ENCODE data around the gene SCAP. TPM values are rescaled to one million over a fixed set of nuclear protein-coding genes. Genes with fewer than 3 reads are reported as not detected.

Gene SCAP
- polyA plus RNA-seq, 1 of the 3 experiments (the other 2 are of a cell fraction) = 28.0 TPM

- H3K27me3 ChIP-seq (ENCODE audit: insufficient read depth) = no peaks in the 10 kb centered on the region
- no peaks in the 10 kb centered on the region for H3K9me2 ChIP-seq
- ChIA-PET POLR2A (interaction anchor here (1.1 kb wide), 1 partner anchor 16 kb away, joined by 3 read pairs; no protein-coding TSS in a partner anchor), CTCF (interaction anchor here (0.9 to 1.2 kb wide), 3 partner anchors 11 to 60 kb away, joined by 3 to 4 read pairs (median 3); no protein-coding TSS in a partner anchor)
- WGBS (ENCODE audit: low lambda C conversion rate) = 92% methylated on average over 9 of the region's 9 CpGs
- peaks cover 0 to 79% of the 10 kb centered on the region in 2 experiments for H3K36me3 ChIP-seq (replicated peaks in 1 of 2; ENCODE audit: control insufficient read depth in 1 of 2, insufficient read depth in 2 of 2, low read length in 1 of 2)
- no peak overlapping the region for H3K27ac ChIP-seq (ENCODE audit: low read depth in 2 of 2, low read length in 1 of 2)
- H3K4me2 ChIP-seq = no peak overlapping the region
- H3F3A ChIP-seq (replicated peaks; ENCODE audit: insufficient read depth) = peaks cover 3% of the 10 kb centered on the region
- TF ChIP-seq REST (IDR thresholded peaks at IDR 0.05; ENCODE audit: low read depth, low read length) (no peak), ELF1 (IDR thresholded peaks at IDR 0.05) (no peak), MAX (IDR thresholded peaks at IDR 0.05; ENCODE audit: low read depth) (no peak), NFIC (IDR thresholded peaks at IDR 0.05; ENCODE audit: borderline replicate concordance) (no peak), TAF1 (IDR thresholded peaks at IDR 0.05; ENCODE audit: borderline replicate concordance, low read depth, low read length) (no peak), MXI1 (IDR thresholded peaks at IDR 0.05; ENCODE audit: low read depth, low read length) (no peak), ZBTB33 (IDR thresholded peaks at IDR 0.05; ENCODE audit: borderline replicate concordance, low read depth) (no peak), YY1 (IDR thresholded peaks at IDR 0.05; ENCODE audit: low read depth) (no peak), TEAD4 (IDR thresholded peaks at IDR 0.05; ENCODE audit: borderline replicate concordance, insufficient read depth) (no peak), GABPA (IDR thresholded peaks at IDR 0.05; ENCODE audit: low read depth) (no peak), FOXJ3 (CRISPR knock-in tag; IDR thresholded peaks at IDR 0.05) (no peak), CTCF (IDR thresholded peaks at IDR 0.05) (no peak), RAD21 (IDR thresholded peaks at IDR 0.05; ENCODE audit: low read length) (no peak), MEF2A (IDR thresholded peaks at IDR 0.05; ENCODE audit: borderline replicate concordance, low read depth) (no peak), RFX5 (IDR thresholded peaks at IDR 0.05; ENCODE audit: low read length) (no peak), TCF12 (IDR thresholded peaks at IDR 0.05) (no peak), RXRA (IDR thresholded peaks at IDR 0.05; ENCODE audit: borderline replicate concordance, low read depth) (no peak)
- H3K9me3 ChIP-seq = no peaks in the 10 kb centered on the region
- H3K4me1 ChIP-seq (ENCODE audit: control insufficient read depth in 1 of 2, insufficient read depth in 2 of 2, low read depth in 1 of 2, low read length in 1 of 2) = peaks cover 0 to 12% of the 10 kb centered on the region in 2 experiments; a peak in 1 of 4 replicates
- no peak for DNase-seq
- H3K4me3 ChIP-seq (ENCODE audit: low read depth in 2 of 2, low read length in 1 of 2) = no peak overlapping the region
- H4K20me1 ChIP-seq (ENCODE audit: insufficient read depth) = no peaks in the 10 kb centered on the region
- no peaks in the 10 kb centered on the region for H3K79me2 ChIP-seq (ENCODE audit: insufficient read depth)
- no peak overlapping the region for H3K9ac ChIP-seq
- H2AFZ ChIP-seq (ENCODE audit: low read depth) = no peak overlapping the region
Measured at GRCh38 chr3:47416041-47416440, 59.7 kb downstream of the SCAP start.

Measured in SK-N-SH (cell line).